ENCODE measurements around the gene COG2.

DNA sequence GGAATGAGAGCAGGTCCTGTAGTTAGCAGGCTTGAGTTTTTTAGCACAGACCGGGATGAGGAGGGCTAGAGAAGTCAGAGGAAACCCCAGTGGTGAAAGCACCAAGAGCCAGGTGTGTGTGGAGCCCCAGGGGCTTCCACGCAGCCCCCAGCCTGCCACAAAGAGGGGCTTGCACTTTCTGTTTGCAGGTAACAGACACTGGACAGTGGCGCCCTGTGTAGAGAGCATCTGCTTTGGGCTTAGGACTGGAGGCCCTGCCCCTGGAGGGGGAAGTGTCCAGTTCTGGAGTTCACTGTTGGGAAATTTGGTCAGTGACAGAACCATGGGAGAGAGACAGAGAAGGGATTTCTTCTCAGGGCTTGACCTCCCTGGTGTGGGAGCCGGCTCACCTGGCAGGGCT lies 52.2 kb downstream of the COG2 start:
- TF ChIP-seq, protein P1, sequence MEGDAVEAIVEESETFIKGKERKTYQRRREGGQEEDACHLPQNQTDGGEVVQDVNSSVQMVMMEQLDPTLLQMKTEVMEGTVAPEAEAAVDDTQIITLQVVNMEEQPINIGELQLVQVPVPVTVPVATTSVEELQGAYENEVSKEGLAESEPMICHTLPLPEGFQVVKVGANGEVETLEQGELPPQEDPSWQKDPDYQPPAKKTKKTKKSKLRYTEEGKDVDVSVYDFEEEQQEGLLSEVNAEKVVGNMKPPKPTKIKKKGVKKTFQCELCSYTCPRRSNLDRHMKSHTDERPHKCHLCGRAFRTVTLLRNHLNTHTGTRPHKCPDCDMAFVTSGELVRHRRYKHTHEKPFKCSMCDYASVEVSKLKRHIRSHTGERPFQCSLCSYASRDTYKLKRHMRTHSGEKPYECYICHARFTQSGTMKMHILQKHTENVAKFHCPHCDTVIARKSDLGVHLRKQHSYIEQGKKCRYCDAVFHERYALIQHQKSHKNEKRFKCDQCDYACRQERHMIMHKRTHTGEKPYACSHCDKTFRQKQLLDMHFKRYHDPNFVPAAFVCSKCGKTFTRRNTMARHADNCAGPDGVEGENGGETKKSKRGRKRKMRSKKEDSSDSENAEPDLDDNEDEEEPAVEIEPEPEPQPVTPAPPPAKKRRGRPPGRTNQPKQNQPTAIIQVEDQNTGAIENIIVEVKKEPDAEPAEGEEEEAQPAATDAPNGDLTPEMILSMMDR (IDR thresholded peaks at IDR 0.05), result no peak
- TF ChIP-seq POLR2A (IDR thresholded peaks at IDR 0.05) (no peak), EP300 (IDR thresholded peaks at IDR 0.05) (no peak)

All from tibial nerve (tissue), 4 donors.